Inflammatory macrophage treated with lipopolysaccharide for 4 hours (primary cell): ENCODE results near the gene MUCL3.
A peak's percentile ranks its signal among the peaks of the same experiment; 100 is the strongest.
"Not testable (repeated sequence)": the region's sequence is repeated elsewhere in the genome, so short reads cannot be mapped to it uniquely, and the experiment has no call there.

ENCODE experiments used
- DNase-seq: peaks from one replicate; pipeline ENCODE4 v3.0.0-alpha.2; 2020

MUCL3 gene

DNA sequence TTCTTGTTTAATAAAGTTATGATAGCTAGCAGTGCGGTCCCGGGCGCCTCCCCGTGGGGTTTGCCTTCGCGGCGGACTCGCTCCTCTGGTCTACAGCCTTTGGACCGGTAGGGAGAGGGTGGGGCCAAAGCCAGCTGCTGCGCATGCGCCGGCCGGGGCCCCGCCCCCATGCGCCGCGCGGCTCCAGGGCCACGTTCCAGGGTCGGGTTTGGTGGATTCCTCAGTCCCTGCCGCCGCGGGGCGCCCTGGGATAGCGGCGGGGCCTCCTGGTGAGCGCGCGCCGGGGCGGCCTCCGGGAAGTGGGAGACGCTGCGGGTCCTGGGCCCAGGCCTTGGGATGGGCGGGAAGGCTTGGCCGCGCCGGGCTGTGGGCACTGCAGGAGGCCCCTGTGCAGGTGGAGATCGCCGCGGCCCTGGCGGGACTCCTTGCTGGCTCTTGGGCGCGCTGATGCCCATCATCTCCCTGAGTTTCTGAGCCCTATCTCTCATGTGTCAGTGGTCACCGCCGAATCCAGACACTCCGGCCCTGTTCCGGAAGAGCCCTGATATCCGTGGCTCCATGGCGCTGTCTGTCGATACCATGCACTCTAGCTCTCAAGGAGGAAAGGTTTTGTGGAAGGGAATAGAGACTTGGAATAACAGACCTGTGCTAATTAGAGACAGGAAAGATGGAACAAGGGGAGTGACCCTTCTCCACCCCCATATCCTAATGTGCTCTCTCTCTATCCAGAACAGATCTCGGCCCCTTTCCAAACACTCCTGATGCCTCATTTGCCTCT lies 26.5 kb upstream of the MUCL3 start, which contains the start of gene VARS2:
VARS2 (plus strand) TSS at position 163 of the 778 bp plus-strand sequence; CDS start at position 762, 599 bp downstream.
- DNase-seq, result peak; percentile 84

- DNase-seq, result no peak
Observed at GRCh38 chr6:30914854-30915590, 25.8 kb upstream of the MUCL3 start.

DNA sequence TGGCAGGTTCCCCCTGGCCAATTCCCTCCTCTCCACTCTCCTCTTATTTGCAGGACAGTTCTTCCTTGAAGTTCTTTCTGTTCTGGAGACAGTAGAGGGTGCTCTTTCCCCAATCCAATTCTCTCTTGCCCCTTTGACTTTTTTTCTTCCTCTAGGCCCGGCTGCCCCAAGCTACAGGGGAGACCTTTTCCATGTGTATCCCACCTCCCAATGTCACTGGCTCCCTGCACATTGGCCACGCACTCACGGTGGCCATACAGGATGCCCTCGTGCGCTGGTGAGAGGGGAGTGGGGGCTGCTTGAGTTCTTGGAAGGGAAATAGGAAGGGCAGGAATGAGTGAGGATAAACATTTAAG lies 25.2 kb upstream of the MUCL3 start:
- peak; percentile 60 for DNase-seq

DNA sequence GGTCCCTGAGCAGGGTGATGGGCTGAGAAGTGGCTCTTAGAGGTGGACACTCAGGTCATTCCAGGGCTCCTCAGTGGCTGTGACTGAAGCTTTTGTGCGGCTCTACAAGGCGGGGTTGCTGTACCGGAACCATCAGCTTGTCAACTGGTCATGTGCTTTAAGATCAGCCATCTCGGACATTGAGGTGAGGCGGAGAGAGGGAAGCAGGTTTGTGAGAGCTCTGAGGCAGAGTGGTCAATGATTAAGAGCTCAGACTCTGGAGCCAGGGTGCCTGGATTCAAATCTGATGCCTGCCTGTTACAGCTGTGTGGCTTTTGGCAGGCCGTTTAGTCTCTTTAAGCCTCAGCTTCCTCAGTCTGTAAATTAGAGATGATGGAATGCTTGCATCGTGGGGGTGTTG lies 23.7 kb upstream of the MUCL3 start:
- no peak for DNase-seq

- no peak for DNase-seq
Observed at GRCh38 chr6:30917487-30917886, 23.3 kb upstream of the MUCL3 start.

- DNase-seq, result no peak
Observed at GRCh38 chr6:30918670-30919069, 22.1 kb upstream of the MUCL3 start.

DNA sequence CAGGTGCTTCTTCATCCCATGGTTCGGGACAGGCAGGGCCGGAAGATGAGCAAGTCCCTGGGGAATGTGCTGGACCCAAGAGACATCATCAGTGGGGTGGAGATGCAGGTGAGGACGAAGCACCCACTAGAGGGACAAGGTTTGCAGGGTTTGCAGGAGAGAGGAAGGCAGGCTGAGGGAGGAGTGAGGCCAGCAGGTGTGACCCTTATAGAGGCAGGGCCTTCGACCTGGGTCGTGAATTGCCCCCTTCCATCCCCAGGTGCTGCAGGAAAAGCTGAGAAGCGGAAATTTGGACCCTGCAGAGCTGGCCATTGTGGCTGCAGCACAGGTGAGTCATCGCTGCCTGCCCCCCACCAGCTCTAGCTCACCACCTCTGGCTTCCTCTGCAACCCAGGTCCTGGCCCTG lies 18.3 kb upstream of the MUCL3 start:
- DNase-seq, result no peak

DNA sequence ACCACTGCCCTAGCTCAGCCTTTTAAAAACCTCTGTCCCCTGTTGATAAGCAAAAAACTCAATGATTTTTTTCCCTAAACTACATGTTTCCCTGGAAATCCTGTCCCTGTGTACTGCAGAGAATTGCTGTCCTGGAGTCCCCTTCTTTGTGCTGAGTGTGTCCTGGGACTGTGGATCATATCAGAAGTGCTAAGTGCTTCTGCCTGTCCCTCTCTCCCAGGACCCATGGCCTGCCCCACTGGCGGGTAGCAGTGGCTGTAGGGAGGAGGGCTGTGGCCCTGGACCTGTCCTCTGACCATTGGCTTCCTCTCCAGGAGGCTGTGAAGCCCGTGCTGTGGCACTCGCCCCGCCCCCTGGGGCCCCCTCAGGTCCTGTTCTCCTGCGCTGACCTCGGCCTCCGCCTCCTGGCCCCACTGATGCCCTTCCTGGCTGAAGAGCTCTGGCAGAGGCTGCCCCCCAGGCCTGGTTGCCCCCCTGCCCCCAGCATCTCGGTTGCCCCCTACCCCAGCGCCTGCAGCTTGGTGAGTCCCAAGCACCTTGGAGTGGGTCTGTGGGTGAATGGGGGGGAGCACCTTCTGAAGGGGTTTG lies 16.6 kb upstream of the MUCL3 start:
- not testable (repeated sequence) for DNase-seq

GRCh38 chr6:30926644-30927043 lies 14.1 kb upstream of the MUCL3 start:
- DNase-seq, result no peak

DNA sequence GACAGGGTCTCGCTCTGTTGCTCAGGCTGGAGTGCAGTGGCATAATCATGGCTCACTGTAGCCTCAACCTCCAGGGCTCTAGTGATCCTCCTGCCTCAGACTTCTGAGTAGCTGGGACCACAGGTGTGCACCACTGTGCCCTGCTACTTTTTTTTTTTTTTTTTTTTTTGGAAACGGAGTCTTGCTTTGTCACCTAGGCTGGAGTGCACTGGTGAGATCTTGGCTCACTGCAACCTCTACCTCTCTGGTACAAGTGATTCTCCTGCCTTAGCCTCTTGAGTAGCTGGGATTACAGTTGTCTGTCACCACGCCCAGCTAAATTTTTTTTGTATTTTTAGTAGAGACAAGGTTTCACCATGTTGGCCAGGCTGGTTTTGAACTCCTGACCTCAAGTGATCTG lies 13.7 kb upstream of the MUCL3 start:
- DNase-seq, result not testable (repeated sequence)

DNA sequence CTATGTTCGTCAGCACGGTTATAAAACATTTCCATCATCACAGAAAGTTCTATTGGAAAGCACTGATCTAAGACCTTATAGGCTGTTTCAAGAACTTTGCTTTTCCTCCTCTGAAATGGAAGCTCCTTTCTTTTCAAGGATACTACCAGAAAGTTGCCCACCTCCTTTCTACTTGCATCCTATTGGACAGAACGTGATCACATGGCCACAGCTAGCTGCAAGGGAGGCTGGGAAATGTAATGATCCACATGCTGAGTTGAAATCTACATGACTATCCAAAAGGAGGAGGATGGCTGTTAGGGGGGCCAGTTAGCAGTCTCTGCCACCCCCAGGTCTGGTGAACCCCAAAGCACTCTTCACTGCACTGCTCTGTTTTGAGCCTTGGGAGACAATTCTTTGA lies 12.1 kb upstream of the MUCL3 start:
- DNase-seq, result no peak

DNA sequence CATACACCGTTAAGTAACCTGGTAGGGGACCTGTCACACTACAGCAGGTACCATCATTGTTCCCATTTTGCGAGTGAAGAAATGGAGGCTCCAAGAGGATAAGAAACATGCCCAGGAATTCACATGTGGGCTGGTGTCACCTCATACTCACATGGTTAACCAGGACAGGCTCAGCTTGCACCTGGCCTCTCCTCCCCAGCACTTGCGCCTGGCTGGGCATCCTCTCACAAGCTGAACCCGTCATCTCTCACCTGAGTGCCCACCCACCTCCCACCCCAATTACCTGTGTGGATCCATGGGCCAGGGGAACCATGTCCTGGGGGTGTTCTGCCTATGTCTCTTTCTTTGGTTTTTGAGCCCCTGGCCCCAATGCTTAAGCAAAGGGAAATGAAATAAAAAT lies 10.3 kb upstream of the MUCL3 start:
- DNase-seq, result no peak

- no peak for DNase-seq
Observed at GRCh38 chr6:30931272-30931671, 9.5 kb upstream of the MUCL3 start.

GRCh38 chr6:30931969-30932645 lies 8.7 kb upstream of the MUCL3 start, which contains the start of gene SFTA2:
Gene SFTA2, minus strand, starts transcription at chr6:30932170. Its CDS starts 74 bp downstream, at chr6:30932096.
- no peak for DNase-seq

DNA sequence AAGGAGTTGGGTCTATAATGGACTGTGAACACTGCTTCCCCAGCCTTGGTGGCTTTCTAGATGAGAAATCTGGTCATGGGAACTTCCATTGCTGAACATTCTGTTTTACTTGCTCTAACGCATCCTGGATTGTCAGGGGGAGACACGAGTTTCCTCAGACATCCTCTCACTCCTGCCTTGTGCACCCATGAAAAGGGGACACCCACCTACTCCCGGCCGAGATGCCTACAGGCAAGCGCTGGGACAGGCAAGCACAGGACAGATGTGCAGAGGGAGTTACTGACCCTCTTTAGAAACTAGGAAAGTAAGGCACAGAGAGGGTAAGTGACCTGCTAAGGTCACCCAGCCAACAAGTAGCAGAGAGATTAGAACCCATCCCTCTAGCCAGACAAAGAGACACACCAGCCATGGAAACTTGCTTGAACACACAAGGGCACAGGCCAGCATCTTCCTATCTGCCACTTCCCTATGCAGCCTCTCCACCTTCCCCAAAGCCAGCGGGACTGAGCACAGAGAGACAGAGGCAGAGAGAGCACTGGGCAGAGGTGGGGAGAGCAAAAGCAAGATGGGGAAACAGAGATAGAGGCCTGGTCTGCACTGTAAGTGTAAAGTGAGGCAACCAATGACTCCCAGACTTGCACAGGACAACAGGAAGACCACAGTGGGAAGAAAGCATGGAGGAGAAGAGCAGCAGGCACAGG lies 8.0 kb upstream of the MUCL3 start:
- no peak for DNase-seq

- no peak for DNase-seq
Observed at GRCh38 chr6:30935018-30935417, 5.8 kb upstream of the MUCL3 start.

- DNase-seq, result no peak
Observed at GRCh38 chr6:30937265-30937664, 3.5 kb upstream of the MUCL3 start.

- DNase-seq, result peak; percentile 3
Observed at GRCh38 chr6:30938730-30939129, 2.0 kb upstream of the MUCL3 start.

DNA sequence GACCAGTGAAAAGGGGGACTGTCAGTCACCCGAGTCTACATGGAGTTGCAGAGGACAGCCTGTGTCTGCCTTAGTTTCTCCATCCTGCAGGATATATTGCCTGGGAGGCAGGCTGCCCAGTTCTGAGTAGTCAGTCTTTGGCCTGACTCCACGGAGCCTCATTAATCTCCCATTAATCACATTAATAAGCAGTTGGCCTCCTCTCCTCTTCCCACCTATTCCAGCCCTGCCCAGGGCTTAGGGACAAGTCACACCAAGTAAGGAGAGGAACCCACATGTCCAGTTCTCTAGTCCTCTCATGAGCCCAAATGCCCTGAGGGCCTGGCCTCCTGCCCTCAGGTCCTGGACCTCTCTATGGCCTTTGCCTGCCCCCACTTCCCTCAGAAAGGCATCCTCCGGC lies 1.3 kb upstream of the MUCL3 start:
- no peak for DNase-seq

DNA sequence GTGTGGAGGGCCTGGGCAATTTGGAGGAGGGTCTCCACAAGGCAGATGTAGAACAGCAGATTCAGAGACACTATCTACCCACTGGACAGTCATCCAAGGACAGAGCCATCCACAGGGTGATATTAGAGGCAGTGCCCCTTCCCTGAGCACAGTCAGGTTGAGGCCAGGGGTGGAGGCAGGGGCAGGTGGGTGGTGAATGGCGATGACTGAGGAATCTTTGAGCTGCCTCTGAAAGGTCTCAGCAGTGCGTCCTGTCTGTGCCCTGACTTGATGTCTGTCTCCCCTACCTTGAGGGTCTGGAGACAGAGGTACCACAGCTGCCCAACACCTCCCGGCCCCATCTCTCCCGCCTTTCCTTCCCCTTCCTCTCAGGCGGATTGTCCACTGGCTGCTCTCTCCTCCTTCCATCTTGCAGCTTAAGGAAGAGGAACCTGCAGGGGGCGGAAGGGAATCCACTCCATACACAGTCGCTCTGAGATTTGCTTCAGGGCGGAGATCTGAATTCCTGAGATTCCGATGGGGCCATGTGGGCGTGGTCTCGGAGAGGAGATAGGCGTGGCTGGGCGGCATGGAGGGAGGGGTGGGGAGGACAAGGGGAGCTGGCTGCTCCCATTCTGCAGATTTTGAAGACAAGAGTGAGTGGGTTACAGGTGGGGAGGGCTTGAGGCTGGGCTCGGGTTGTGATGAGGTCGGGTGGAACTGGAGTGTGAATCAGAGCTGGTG lies 1.7 kb downstream of the MUCL3 start:
- peak; percentile 45 for DNase-seq

DNA sequence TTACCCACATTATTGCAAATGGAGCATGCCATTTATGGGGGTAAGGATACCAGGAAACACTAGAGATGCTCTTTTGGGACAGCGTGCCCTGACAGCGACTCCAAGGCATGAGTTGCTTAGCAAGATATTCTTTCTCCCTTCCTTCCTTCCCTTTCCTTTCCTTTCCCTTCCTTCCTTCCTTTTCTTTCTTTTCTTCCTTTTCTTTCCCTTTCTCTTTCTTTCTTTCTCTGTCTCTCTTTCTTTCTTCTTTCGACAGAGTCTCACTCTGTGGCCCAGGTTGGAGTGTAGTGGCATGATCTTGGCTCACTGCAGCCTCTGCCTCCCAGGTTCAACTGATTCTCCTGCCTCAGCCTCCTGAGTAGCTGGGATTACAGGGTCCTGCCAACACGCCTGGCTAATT lies 3.3 kb downstream of the MUCL3 start:
- DNase-seq, result no peak

- DNase-seq, result no peak
Observed at GRCh38 chr6:30945281-30945680, 4.5 kb downstream of the MUCL3 start.
